Spinal cord (tissue), 10 donors: ENCODE measurements around the gene IL36A. TPM values are rescaled to one million over a fixed set of nuclear protein-coding genes. Genes with fewer than 3 reads are reported as not detected.

Source experiments
- DNase-seq, 6 donors: peaks; one replicate each; pipeline versions ENCODE4 v3.0.0 to v3.0.0-alpha.2; 2013 to 2015; ENCODE audit warnings: low spot score in 6 of 6, low read depth in 4 of 6
- H3K27ac ChIP-seq: one replicate; pipeline ENCODE4 v1.5.1; 2013; ENCODE audit warnings: low read depth, low read length, control low read depth
- H3K27me3 ChIP-seq: one replicate; pipeline ENCODE4 v1.6.1; 2013; ENCODE audit warnings: low read length; ENCODE audit not compliant: control insufficient read depth, insufficient read depth
- H3K36me3 ChIP-seq: one replicate; pipeline ENCODE4 v1.6.1; 2013; ENCODE audit warnings: low read length; ENCODE audit not compliant: control insufficient read depth, insufficient read depth
- H3K4me1 ChIP-seq: one replicate; pipeline ENCODE4 v1.6.1; 2013; ENCODE audit warnings: low read length; ENCODE audit not compliant: control insufficient read depth, insufficient read depth
- H3K4me3 ChIP-seq: one replicate; pipeline ENCODE4 v1.5.1; 2013; ENCODE audit warnings: low read depth, low read length, control low read depth
- H3K9me3 ChIP-seq: one replicate; pipeline ENCODE4 v1.6.1; 2013; ENCODE audit warnings: low read length; ENCODE audit not compliant: control insufficient read depth, insufficient read depth
- WGBS: methylation state at CpG from one replicate; pipeline ENCODE4 v1.1.5; 2013; ENCODE audit warnings: missing lambda C conversion rate; ENCODE audit not compliant: insufficient coverage; 5-methylcytosine and 5-hydroxymethylcytosine counted together
- polyA plus RNA-seq, 2 donors: library from polyadenylated mRNA; unstranded; fragments of 120-200 nt; gene quantifications; one replicate each; pipeline ENCODE4 v1.2.1, GENCODE V29; 2013; ENCODE audit not compliant: insufficient read length in 2 of 2
- small RNA-seq: library from RNA; depleted of rRNA; stranded (forward); fragments of <200 nt; gene quantifications from one replicate; pipeline ENCODE3, GENCODE V24; 2014; ENCODE audit warnings: low replicate concordance
- total RNA-seq, 2 donors: library from RNA; depleted of rRNA in 1 of 2; stranded (reverse); fragments of 120-200 nt in 1 of 2; fragments of >200 nt in 1 of 2; gene quantifications; one replicate each; pipeline versions ENCODE4 v1.2.3 to v1.2.4, GENCODE V29; 2013 to 2014
- donor health status: healthy.

The IL36A gene
- total and polyA plus RNA-seq, 4 donors = not detected

DNA sequence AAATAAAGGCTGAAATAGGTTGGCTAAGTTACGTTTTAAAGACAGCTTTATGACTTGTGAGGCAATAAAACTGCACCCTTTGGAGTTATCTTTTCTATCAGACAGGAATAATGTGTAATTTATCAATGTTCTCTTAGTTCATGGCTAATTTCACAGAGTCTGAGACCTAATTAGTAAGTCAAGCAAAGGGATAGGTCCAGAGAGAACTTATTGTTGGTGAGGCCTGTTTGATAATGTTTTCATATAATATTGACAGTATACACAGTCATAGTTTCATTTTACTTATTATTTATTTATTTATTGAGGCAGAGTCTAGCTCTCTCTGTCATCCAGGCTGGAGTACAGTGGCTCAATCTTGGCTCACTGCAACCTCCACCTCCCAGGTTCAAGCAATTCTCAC lies 51.9 kb downstream of the IL36A start:
- H3K4me3 ChIP-seq = no peak overlapping the region
- H3K27me3 ChIP-seq = no peaks in the 10 kb centered on the region
- no peaks in the 10 kb centered on the region for H3K4me1 ChIP-seq
- DNase-seq = peak in 1 of 6 donors; percentile 7
- H3K9me3 ChIP-seq = no peaks in the 10 kb centered on the region
- no CpG with 5 or more reads among the region's 1 CpG for WGBS
- H3K27ac ChIP-seq = no peak overlapping the region
- no peaks in the 10 kb centered on the region for H3K36me3 ChIP-seq

Small RNAs within 50 kb of the gene (small RNA-seq; reads per million reads assigned to genes)
- gene HMGN2P23 = not detected

Other genes starting within 250 kb of the IL36A start
- 1 to 10 TPM; 6.8 to 7.9 TPM for gene CKAP2L, start 240.8 kb upstream of the IL36A start, total RNA-seq
- gene CKAP2L, start 240.8 kb upstream of the IL36A start, polyA plus RNA-seq = 1 to 10 TPM; 6.0 to 8.6 TPM
- under 1 TPM; 0.55 to 0.99 TPM for gene IL1A, start 221.0 kb upstream of the IL36A start, total RNA-seq
- under 1 TPM; 0.55 to 0.59 TPM for gene IL1A, start 221.0 kb upstream of the IL36A start, polyA plus RNA-seq
- 1 to 10 TPM; 1.5 to 1.7 TPM for gene IL1B, start 168.7 kb upstream of the IL36A start, total RNA-seq
- 1 to 10 TPM; 1.7 to 3.3 TPM for gene IL1B, start 168.7 kb upstream of the IL36A start, polyA plus RNA-seq
- under 1 TPM in 1 of 2 donors, not detected in 1; 0.28 TPM for gene IL37, start 94.3 kb upstream of the IL36A start, total RNA-seq
- gene IL37, start 94.3 kb upstream of the IL36A start, polyA plus RNA-seq = not detected
- gene IL36G, start 27.5 kb upstream of the IL36A start, total RNA-seq = under 1 TPM in 1 of 2 donors, not detected in 1; 0.28 TPM
- under 1 TPM; 0.18 to 0.29 TPM for gene IL36G, start 27.5 kb upstream of the IL36A start, polyA plus RNA-seq
- gene IL36B, start 47.4 kb downstream of the IL36A start, total RNA-seq = not detected
- not detected for gene IL36B, start 47.4 kb downstream of the IL36A start, polyA plus RNA-seq
- gene IL36RN, start 53.7 kb downstream of the IL36A start, total RNA-seq = under 1 TPM in 1 of 2 donors, not detected in 1; 0.11 TPM
- not detected for gene IL36RN, start 53.7 kb downstream of the IL36A start, polyA plus RNA-seq
- not detected for gene IL1F10, start 62.5 kb downstream of the IL36A start, total RNA-seq
- not detected for gene IL1F10, start 62.5 kb downstream of the IL36A start, polyA plus RNA-seq
- gene IL1RN, start 122.1 kb downstream of the IL36A start, total RNA-seq = 1 to 10 TPM in 1 of 2 donors, under 1 TPM in 1; 0.44 to 1.8 TPM
- gene IL1RN, start 122.1 kb downstream of the IL36A start, polyA plus RNA-seq = under 1 TPM; 0.24 to 0.30 TPM
- gene PSD4, start 168.5 kb downstream of the IL36A start, total RNA-seq = 1 to 10 TPM; 6.4 to 7.1 TPM
- 1 to 10 TPM; 4.2 to 5.3 TPM for gene PSD4, start 168.5 kb downstream of the IL36A start, polyA plus RNA-seq